H9 (cell line): ENCODE data around the gene GARS1. TPM values are rescaled to one million over a fixed set of nuclear protein-coding genes. Genes with fewer than 3 reads are reported as not detected.
A peak's percentile ranks its signal among the peaks of the same experiment; 100 is the strongest.

ENCODE experiments used
- DNase-seq: peaks from one replicate; pipeline ENCODE4 v3.0.0-alpha.2; 2017
- H2AFZ ChIP-seq: one replicate; pipeline ENCODE4 v1.6.1; 2013; ENCODE audit warnings: mild to moderate bottlenecking, low read length, control low read depth, moderate library complexity
- H2AK5ac ChIP-seq: 2 replicates; pipeline ENCODE4 v1.6.1; 2013; ENCODE audit warnings: low read length, control low read depth, mixed read lengths; ENCODE audit not compliant: insufficient read length
- H2BK120ac ChIP-seq: one replicate; pipeline ENCODE4 v1.6.1; 2013; ENCODE audit warnings: low read depth, mild to moderate bottlenecking, low read length, control low read depth, inconsistent platforms; ENCODE audit not compliant: poor library complexity, severe bottlenecking
- H2BK12ac ChIP-seq: 2 replicates; pipeline ENCODE4 v1.6.1; 2013; ENCODE audit warnings: low read length, control low read depth, mixed read lengths, low read depth; ENCODE audit not compliant: insufficient read length
- H2BK15ac ChIP-seq: 2 replicates; pipeline ENCODE4 v1.6.1; 2013; ENCODE audit warnings: low read depth, low read length, control low read depth
- H2BK20ac ChIP-seq: one replicate; pipeline ENCODE4 v1.6.1; 2013; ENCODE audit warnings: low read depth, mild to moderate bottlenecking, low read length, control low read depth, inconsistent platforms; ENCODE audit not compliant: poor library complexity, severe bottlenecking
- H2BK5ac ChIP-seq: 2 replicates; pipeline ENCODE4 v1.6.1; 2013; ENCODE audit warnings: low read length, control low read depth, mixed read lengths; ENCODE audit not compliant: insufficient read length
- H3K14ac ChIP-seq: 2 replicates; pipeline ENCODE4 v1.6.1; 2013; ENCODE audit warnings: low read length, control low read depth; ENCODE audit not compliant: insufficient read depth
- H3K18ac ChIP-seq: 2 replicates; pipeline ENCODE4 v1.6.1; 2013; ENCODE audit warnings: low read depth, mild to moderate bottlenecking, mixed read lengths, low read length, control low read depth; ENCODE audit not compliant: insufficient read length
- H3K23ac ChIP-seq: 2 replicates; pipeline ENCODE4 v1.6.1; 2013; ENCODE audit warnings: low read length, control low read depth, mixed read lengths, low read depth; ENCODE audit not compliant: insufficient read length
- H3K23me2 ChIP-seq: 2 replicates; pipeline ENCODE4 v1.6.1; 2013; ENCODE audit warnings: low read depth, mild to moderate bottlenecking, mixed read lengths, low read length, control low read depth; ENCODE audit not compliant: insufficient read length, poor library complexity, severe bottlenecking
- H3K27ac ChIP-seq: 2 replicates; pipeline ENCODE4 v1.5.1; 2013; ENCODE audit warnings: low read length, control low read depth, mixed read lengths, low read depth; ENCODE audit not compliant: insufficient read length
- H3K27me3 ChIP-seq: 2 replicates; pipeline ENCODE4 v1.6.1; 2013; ENCODE audit warnings: low read length, control low read depth, inconsistent platforms; ENCODE audit not compliant: insufficient read depth
- H3K4ac ChIP-seq: 2 replicates; pipeline ENCODE4 v1.6.1; 2013; ENCODE audit warnings: low read depth, mild to moderate bottlenecking, control low read depth, inconsistent platforms, low read length, moderate library complexity
- H3K4me1 ChIP-seq: 2 replicates; pipeline ENCODE4 v1.6.1; 2013; ENCODE audit warnings: low read length, control low read depth, inconsistent platforms; ENCODE audit not compliant: insufficient read depth
- H3K4me2 ChIP-seq: 2 replicates; pipeline ENCODE4 v1.6.1; 2013; ENCODE audit warnings: low read length, control low read depth, mixed read lengths; ENCODE audit not compliant: insufficient read length, insufficient read depth
- H3K56ac ChIP-seq: 2 replicates; pipeline ENCODE4 v1.6.1; 2013; ENCODE audit warnings: low read depth, mild to moderate bottlenecking, mixed read lengths, low read length, control low read depth; ENCODE audit not compliant: insufficient read length
- H3K79me1 ChIP-seq: 2 replicates; pipeline ENCODE4 v1.6.1; 2013; ENCODE audit warnings: low read depth, mild to moderate bottlenecking, moderate library complexity, low read length, control low read depth, inconsistent platforms; ENCODE audit not compliant: insufficient read depth, poor library complexity, severe bottlenecking
- H3K79me2 ChIP-seq: 2 replicates; pipeline ENCODE4 v1.6.1; 2013; ENCODE audit warnings: low read length, control low read depth, inconsistent platforms; ENCODE audit not compliant: insufficient read depth
- H3K9ac ChIP-seq: 2 replicates; pipeline ENCODE4 v1.6.1; 2013; ENCODE audit warnings: low read length, control low read depth, mixed read lengths; ENCODE audit not compliant: insufficient read length; ENCODE audit errors: extremely low read depth
- H3K9me3 ChIP-seq: one replicate; pipeline ENCODE4 v1.6.1; 2013; ENCODE audit warnings: low read depth, low read length, inconsistent platforms; ENCODE audit not compliant: control insufficient read depth
- H3T11ph ChIP-seq: one replicate; pipeline ENCODE4 v1.6.1; 2013; ENCODE audit warnings: mild to moderate bottlenecking, low read length, control low read depth, inconsistent platforms
- H4K20me1 ChIP-seq: one replicate; pipeline ENCODE4 v1.6.1; 2013; ENCODE audit not compliant: control insufficient read depth, insufficient read length, insufficient read depth
- H4K5ac ChIP-seq: 2 replicates; pipeline ENCODE4 v1.6.1; 2013; ENCODE audit warnings: low read depth, mild to moderate bottlenecking, mixed read lengths, low read length, control low read depth; ENCODE audit not compliant: insufficient read length
- H4K8ac ChIP-seq: replicated peaks from 2 replicates; pipeline ENCODE4 v1.6.1; 2013; ENCODE audit warnings: low read length, control low read depth, mixed read lengths, low read depth; ENCODE audit not compliant: insufficient read length
- H4K91ac ChIP-seq: 2 replicates; pipeline ENCODE4 v1.6.1; 2013; ENCODE audit warnings: low read depth, mild to moderate bottlenecking, moderate library complexity, mixed read lengths, low read length, control low read depth; ENCODE audit not compliant: insufficient read length
- H3K27ac Mint-ChIP-seq, 3 experiments: 2 replicates in 2 of 3; 3 replicates in 1 of 3; pipeline ENCODE4 v1.8.0; 2020 to 2021; ENCODE audit warnings: mixed read lengths in 3 of 3, mild to moderate bottlenecking in 1 of 3, moderate library complexity in 1 of 3
- H3K27me3 Mint-ChIP-seq: 2 replicates; pipeline ENCODE4 v1.8.0; 2021; ENCODE audit warnings: low read depth, mild to moderate bottlenecking, moderate library complexity, mixed read lengths
- H3K36me3 Mint-ChIP-seq, 3 experiments: 2 replicates in 2 of 3; 3 replicates in 1 of 3; pipeline ENCODE4 v1.8.0; 2020 to 2021; ENCODE audit warnings: low read depth in 3 of 3, mixed read lengths in 3 of 3; ENCODE audit not compliant: insufficient read depth in 1 of 3
- H3K4me1 Mint-ChIP-seq, 2 experiments: 2 replicates each; pipeline ENCODE4 v1.8.0; 2020; ENCODE audit warnings: mixed read lengths in 2 of 2
- H3K4me3 Mint-ChIP-seq, 2 experiments: 2 replicates in 1 of 2; 3 replicates in 1 of 2; pipeline ENCODE4 v1.8.0; 2020 to 2021; ENCODE audit warnings: mild to moderate bottlenecking in 2 of 2, mixed read lengths in 2 of 2, moderate library complexity in 1 of 2
- H3K9me3 Mint-ChIP-seq, 2 experiments: 2 replicates in 1 of 2; 3 replicates in 1 of 2; pipeline ENCODE4 v1.8.0; 2020; ENCODE audit warnings: mild to moderate bottlenecking in 2 of 2, mixed read lengths in 2 of 2, moderate library complexity in 1 of 2
- WGBS: extraction: QIAGEN DNeasy Blood & Tissue Kit; methylation state at CpG from one replicate; pipeline ENCODE4 v1.1.7; 2013; ENCODE audit warnings: missing lambda C conversion rate, low lambda C conversion rate, mixed read lengths; ENCODE audit not compliant: insufficient read length; ENCODE audit errors: extremely low coverage; 5-methylcytosine and 5-hydroxymethylcytosine counted together
- total RNA-seq: library from RNA; stranded (reverse); gene quantifications from 2 replicates; pipeline ENCODE4 v1.2.1, GENCODE V29; 2021
- TF ChIP-seq, protein P1 (sequence below): fragments of 200-600 bp; sonication (generic); conservative IDR thresholded peaks from 3 replicates; pipeline ENCODE4 v1.8.0; 2021; ENCODE audit warnings: antibody characterized with exemption, mild to moderate bottlenecking

The GARS1 gene
- total RNA-seq, 1 experiment from 2014 or later = 234 TPM

DNA sequence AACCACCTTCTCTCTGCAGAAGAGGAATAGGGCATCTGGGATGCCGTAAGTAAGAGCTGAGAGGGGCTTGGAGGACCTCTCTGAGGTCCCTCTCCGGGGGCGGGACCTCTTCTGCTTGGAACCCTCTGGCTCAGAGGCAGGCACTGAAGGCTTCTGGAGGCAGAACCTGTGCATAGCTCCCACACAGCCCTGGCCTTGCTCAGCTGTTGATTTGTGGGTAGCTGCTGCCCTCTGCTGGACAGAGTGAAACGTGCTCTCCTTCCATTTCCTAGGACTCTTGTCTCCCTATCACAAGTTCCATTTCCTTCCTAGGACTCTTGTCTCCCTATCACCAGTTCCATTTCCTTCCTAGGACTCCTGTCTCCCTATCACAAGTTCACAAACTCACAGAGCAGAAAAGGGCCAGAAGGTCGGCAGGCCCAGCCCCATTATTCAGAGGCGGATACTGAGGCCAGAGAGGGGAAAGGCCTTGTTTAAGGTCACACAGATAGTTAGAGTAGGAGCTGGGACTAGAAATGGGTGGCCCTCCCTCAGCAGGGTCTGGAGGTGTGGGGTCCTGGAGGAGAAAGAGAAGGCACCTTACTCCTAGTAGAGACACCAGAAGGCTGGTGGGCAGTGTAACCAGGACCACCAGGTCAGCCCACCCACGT lies 30.3 kb upstream of the GARS1 start:
- Histone ChIP-seq H3K27me3 (no peaks in the 10 kb centered on the region), H4K8ac (no peak overlapping the region), H3K23ac (no peak overlapping the region), H3K23me2 (no peaks in the 10 kb centered on the region), H4K5ac (no peak overlapping the region), H3K9me3 (no peaks in the 10 kb centered on the region), H3K27ac (no peak overlapping the region), H2BK15ac (no peak overlapping the region), H2BK12ac (no peak overlapping the region), H2BK5ac (no peak overlapping the region), H3K4me1 (peaks cover 7% of the 10 kb centered on the region; the same call in 1 of the 2 replicates), H3K4ac (no peak overlapping the region), H3K4me2 (no peak overlapping the region), H3K9ac (no peak overlapping the region), H4K91ac (no peak overlapping the region), H2AFZ (no peak overlapping the region), H2BK120ac (no peak overlapping the region), H3K14ac (no peak overlapping the region), H3K79me2 (no peaks in the 10 kb centered on the region), H2AK5ac (no peak overlapping the region), H3K18ac (no peak overlapping the region), H2BK20ac (no peak overlapping the region), H3K56ac (no peak overlapping the region), H3T11ph (no peak overlapping the region), H3K79me1 (no peaks in the 10 kb centered on the region), H4K20me1 (no peaks in the 10 kb centered on the region)
- no CpG with 5 or more reads among the region's 7 CpGs for WGBS
- Mint-ChIP-seq H3K27me3 (no peaks in the 10 kb centered on the region), H3K4me1 (peaks cover 29 to 35% of the 10 kb centered on the region in 2 experiments), H3K9me3 (no peaks in the 10 kb centered on the region; a peak in 1 of 5 replicates), H3K27ac (peak overlapping the region; percentile 31 to 57 (median 34); a peak in 4 of 7 replicates), H3K36me3 (peaks cover 0 to 3% (median 2%) of the 10 kb centered on the region in 3 experiments; a peak in 1 of 7 replicates), H3K4me3 (no peak overlapping the region)
- peak; percentile 91 for DNase-seq
- TF ChIP-seq, protein P1, sequence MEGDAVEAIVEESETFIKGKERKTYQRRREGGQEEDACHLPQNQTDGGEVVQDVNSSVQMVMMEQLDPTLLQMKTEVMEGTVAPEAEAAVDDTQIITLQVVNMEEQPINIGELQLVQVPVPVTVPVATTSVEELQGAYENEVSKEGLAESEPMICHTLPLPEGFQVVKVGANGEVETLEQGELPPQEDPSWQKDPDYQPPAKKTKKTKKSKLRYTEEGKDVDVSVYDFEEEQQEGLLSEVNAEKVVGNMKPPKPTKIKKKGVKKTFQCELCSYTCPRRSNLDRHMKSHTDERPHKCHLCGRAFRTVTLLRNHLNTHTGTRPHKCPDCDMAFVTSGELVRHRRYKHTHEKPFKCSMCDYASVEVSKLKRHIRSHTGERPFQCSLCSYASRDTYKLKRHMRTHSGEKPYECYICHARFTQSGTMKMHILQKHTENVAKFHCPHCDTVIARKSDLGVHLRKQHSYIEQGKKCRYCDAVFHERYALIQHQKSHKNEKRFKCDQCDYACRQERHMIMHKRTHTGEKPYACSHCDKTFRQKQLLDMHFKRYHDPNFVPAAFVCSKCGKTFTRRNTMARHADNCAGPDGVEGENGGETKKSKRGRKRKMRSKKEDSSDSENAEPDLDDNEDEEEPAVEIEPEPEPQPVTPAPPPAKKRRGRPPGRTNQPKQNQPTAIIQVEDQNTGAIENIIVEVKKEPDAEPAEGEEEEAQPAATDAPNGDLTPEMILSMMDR = peak; percentile 93
